ENCODE results near the gene BEAN1. TPM values are rescaled to one million over a fixed set of nuclear protein-coding genes. Genes with fewer than 3 reads are reported as not detected.

Gene BEAN1, protein sequence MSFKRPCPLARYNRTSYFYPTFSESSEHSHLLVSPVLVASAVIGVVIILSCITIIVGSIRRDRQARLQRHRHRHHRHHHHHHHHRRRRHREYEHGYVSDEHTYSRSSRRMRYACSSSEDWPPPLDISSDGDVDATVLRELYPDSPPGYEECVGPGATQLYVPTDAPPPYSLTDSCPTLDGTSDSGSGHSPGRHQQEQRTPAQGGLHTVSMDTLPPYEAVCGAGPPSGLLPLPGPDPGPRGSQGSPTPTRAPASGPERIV
- total RNA-seq = 1 to 10 TPM in 1 of 4 donors, under 1 TPM in 1, not detected in 2; 0.52 to 3.9 TPM

DNA sequence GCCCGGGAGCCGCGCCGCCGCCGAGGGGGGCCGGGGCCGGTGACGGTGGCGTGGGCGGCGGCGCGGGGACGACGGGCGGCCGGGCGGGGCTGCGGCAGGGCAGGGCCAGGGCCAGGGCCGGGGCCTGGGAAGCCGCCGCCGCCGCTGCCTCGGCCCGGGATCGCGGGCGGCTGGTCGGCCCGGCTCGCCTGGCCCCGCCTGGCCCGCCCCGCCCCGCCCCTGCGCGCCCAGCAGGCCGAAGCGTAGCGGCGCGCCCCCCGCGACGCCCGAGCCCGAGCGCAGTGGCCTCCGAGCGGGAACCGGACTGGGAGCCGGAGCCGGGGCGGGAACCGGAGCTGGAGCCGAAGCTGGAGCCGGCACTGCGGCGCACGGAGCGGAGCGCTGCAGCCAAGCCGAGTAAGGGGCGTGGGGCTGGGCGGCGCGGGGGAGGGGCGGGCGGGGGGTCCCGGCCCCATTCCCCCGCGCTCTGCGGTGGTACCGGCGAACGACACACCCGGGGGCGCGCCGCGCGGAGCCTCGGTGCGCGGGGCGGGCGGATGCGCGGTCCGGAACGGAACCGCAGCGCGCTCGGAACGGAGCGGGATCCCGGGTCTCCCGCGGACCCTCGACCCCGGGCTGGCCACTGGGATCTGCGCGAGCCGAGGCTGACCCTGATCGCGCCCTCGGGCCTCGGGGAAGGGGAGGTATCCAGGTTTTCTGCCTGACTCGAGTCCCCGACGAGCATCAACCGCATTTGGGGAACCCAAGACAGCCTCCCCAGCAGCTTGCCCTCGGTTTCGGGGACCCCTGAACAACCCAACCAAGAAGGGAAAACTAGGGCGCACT, at the start of gene BEAN1:
Gene BEAN1 (plus strand): TSS at position 260 of the 825 bp plus-strand sequence. CDS start 10,382 bp downstream, outside the sequence.
- intact Hi-C loops (cut with DNase I; ENCODE audit: low total_unique reads) = no loop called here
- no peak within 1 kb of the TSS for H3K27ac ChIP-seq
- H3K36me3 ChIP-seq = no peaks in the 10 kb centered on the region
- no peaks in the 10 kb centered on the region for H3K9me3 ChIP-seq
- no peak for TF ChIP-seq POLR2A (IDR thresholded peaks at IDR 0.05)
- TF ChIP-seq, protein P1, sequence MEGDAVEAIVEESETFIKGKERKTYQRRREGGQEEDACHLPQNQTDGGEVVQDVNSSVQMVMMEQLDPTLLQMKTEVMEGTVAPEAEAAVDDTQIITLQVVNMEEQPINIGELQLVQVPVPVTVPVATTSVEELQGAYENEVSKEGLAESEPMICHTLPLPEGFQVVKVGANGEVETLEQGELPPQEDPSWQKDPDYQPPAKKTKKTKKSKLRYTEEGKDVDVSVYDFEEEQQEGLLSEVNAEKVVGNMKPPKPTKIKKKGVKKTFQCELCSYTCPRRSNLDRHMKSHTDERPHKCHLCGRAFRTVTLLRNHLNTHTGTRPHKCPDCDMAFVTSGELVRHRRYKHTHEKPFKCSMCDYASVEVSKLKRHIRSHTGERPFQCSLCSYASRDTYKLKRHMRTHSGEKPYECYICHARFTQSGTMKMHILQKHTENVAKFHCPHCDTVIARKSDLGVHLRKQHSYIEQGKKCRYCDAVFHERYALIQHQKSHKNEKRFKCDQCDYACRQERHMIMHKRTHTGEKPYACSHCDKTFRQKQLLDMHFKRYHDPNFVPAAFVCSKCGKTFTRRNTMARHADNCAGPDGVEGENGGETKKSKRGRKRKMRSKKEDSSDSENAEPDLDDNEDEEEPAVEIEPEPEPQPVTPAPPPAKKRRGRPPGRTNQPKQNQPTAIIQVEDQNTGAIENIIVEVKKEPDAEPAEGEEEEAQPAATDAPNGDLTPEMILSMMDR (IDR thresholded peaks at IDR 0.05) = no peak
- no peak for DNase-seq
- H3K4me3 ChIP-seq = peak within 1 kb of the TSS; percentile 8 to 27
- peaks cover 0 to 8% of the 10 kb centered on the region in 2 donors for H3K4me1 ChIP-seq
- H3K27me3 ChIP-seq = peaks cover 8 to 9% of the 10 kb centered on the region in 2 donors

DNA sequence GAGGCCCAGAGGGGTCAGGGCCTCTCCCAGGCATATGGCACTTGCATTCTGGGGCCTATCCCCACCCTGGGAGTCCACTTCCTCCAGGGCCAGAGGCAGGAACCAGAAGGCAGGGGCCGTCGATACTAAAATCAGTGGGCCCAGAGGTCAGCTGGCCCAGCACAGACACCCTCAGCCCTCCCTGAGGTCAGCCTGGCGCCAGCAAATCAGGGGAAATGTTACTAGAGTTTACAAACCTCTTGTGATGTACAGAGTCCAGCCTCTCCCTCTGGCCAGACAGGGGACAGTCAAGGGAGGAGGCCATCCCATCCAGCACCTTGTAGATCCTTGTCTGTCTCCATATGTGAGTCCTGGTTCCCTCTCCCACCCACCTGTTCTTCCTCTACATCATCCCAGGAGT, 49.8 kb upstream of the BEAN1 start:
- H3K27me3 ChIP-seq = no peaks in the 10 kb centered on the region
- no peaks in the 10 kb centered on the region for H3K36me3 ChIP-seq
- DNase-seq = no peak
- intact Hi-C loops (cut with DNase I; ENCODE audit: low total_unique reads) = no loop called here
- H3K9me3 ChIP-seq = no peaks in the 10 kb centered on the region
- H3K4me1 ChIP-seq = no peaks in the 10 kb centered on the region
- no peak for TF ChIP-seq POLR2A (IDR thresholded peaks at IDR 0.05)
- TF ChIP-seq, protein P1 (IDR thresholded peaks at IDR 0.05) = no peak
- peak overlapping the region in 1 of 2 donors; percentile 37 for H3K27ac ChIP-seq
- no peak overlapping the region for H3K4me3 ChIP-seq

DNA sequence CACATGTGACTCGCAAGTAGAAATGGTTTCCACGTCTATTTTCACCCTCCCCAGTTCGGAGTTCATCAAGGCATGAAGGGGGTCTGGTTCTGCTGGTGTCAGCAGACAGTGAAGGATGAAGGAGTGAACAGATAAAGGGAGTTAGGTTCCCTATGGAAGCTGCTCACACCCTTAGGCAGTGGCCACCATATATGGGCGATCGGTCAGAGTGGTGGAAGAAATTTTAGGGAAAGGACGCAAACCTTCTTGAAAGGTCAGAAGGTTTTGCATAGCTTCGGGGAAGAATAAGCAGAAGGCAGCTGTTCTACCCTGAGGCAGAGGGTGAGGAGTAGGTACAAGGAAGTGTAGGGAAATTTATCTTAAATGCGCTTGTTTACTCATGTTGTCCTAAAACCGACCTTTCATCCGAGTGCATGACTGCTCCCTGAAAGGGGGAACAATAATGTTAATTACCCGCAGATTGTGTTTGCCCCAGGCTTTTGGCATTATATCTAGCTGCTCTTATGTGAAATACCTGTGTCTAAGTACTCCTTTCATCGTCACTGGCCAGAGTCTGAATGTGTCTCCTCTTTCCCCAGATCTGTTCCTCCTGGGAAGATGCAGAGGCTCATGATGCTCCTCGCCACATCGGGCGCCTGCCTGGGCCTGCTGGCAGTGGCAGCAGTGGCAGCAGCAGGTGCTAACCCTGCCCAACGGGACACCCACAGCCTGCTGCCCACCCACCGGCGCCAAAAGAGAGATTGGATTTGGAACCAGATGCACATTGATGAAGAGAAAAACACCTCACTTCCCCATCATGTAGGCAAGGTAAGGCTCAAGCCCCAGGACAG, 48.1 kb upstream of the BEAN1 start:
- no peak for DNase-seq
- no peak overlapping the region for H3K27ac ChIP-seq

DNA sequence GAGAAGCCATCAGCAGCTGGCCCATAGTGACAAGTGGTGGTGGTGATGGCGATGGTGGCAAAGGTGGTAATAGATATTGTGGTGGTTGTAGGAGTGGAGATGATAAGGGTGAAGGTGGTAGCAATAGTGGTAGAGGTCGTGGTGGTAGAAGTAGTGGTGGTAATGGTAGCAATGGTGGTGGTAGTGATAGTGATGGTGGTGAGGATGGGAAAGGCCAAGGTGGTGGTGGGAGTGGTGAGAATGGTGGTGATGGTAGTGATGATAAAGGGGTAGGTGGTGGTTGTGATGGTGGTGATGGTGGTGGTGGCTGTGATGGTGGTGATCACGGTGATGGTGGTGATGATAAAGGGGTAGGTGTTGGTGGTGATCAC, 47.5 kb upstream of the BEAN1 start:
- H3K27me3 ChIP-seq = no peaks in the 10 kb centered on the region
- no peak for TF ChIP-seq POLR2A (IDR thresholded peaks at IDR 0.05)
- TF ChIP-seq, protein P1 (IDR thresholded peaks at IDR 0.05) = no peak
- no peak for DNase-seq
- no peaks in the 10 kb centered on the region for H3K4me1 ChIP-seq
- H3K36me3 ChIP-seq = no peaks in the 10 kb centered on the region
- no peak overlapping the region for H3K27ac ChIP-seq
- intact Hi-C loops (cut with DNase I; ENCODE audit: low total_unique reads) = no loop called here
- no peaks in the 10 kb centered on the region for H3K9me3 ChIP-seq
- no peak overlapping the region for H3K4me3 ChIP-seq

More for the DNA sequence above, 48.1 kb upstream of the BEAN1 start:
- TF ChIP-seq, protein P1 (IDR thresholded peaks at IDR 0.05) = no peak
- TF ChIP-seq POLR2A (IDR thresholded peaks at IDR 0.05) = no peak
- H3K36me3 ChIP-seq = no peaks in the 10 kb centered on the region
- no peaks in the 10 kb centered on the region for H3K9me3 ChIP-seq
- no peaks in the 10 kb centered on the region for H3K4me1 ChIP-seq
- intact Hi-C loops (cut with DNase I; ENCODE audit: low total_unique reads) = no loop called here
- H3K4me3 ChIP-seq = no peak overlapping the region
- H3K27me3 ChIP-seq = no peaks in the 10 kb centered on the region
